Ectodermal cell (in vitro differentiated cells): ENCODE data around the gene DNM1.

ENCODE experiments used
- H3K27ac ChIP-seq: 2 replicates; pipeline ENCODE4 v1.7.0; 2013; ENCODE audit warnings: mild to moderate bottlenecking, low read depth, low read length; ENCODE audit not compliant: insufficient read depth, poor library complexity, severe bottlenecking
- H3K27me3 ChIP-seq: 2 replicates; pipeline ENCODE4 v1.7.0; 2013; ENCODE audit warnings: mild to moderate bottlenecking, low read length; ENCODE audit not compliant: insufficient read depth, control insufficient read depth, poor library complexity, severe bottlenecking
- H3K36me3 ChIP-seq: one replicate; pipeline ENCODE4 v1.7.0; 2013; ENCODE audit warnings: low read length; ENCODE audit not compliant: control insufficient read depth, insufficient read depth
- H3K4me1 ChIP-seq: one replicate; pipeline ENCODE4 v1.7.0; 2013; ENCODE audit warnings: low read length; ENCODE audit not compliant: control insufficient read depth, insufficient read depth
- H3K4me3 ChIP-seq: 2 replicates; pipeline ENCODE4 v1.7.0; 2013; ENCODE audit warnings: low read depth, low read length, control low read depth; ENCODE audit not compliant: insufficient read depth
- H3K9me3 ChIP-seq: 2 replicates; pipeline ENCODE4 v1.7.0; 2013; ENCODE audit warnings: mild to moderate bottlenecking, low read length, moderate library complexity; ENCODE audit not compliant: control insufficient read depth
- WGBS, 2 experiments: methylation state at CpG; one replicate each; pipeline ENCODE4 v1.1.7; 2013; ENCODE audit warnings: missing lambda C conversion rate in 2 of 2; 5-methylcytosine and 5-hydroxymethylcytosine counted together

DNM1 gene

GRCh38 chr9:128294142-128294541 lies 91.0 kb downstream of the DNM1 start:
- Histone ChIP-seq H3K4me3 (no peak overlapping the region), H3K4me1 (no peaks in the 10 kb centered on the region), H3K27me3 (no peaks in the 10 kb centered on the region), H3K27ac (no peak overlapping the region), H3K9me3 (no peaks in the 10 kb centered on the region), H3K36me3 (peaks cover under 1% of the 10 kb centered on the region)
- WGBS, 2 experiments, result 88 to 96% methylated on average over 4 of the region's 4 CpGs

- WGBS, 2 experiments, result 92 to 95% methylated on average over 16 of the region's 16 CpGs
- Histone ChIP-seq H3K4me3 (no peak overlapping the region), H3K36me3 (no peaks in the 10 kb centered on the region), H3K27me3 (no peaks in the 10 kb centered on the region), H3K4me1 (no peaks in the 10 kb centered on the region), H3K9me3 (no peaks in the 10 kb centered on the region), H3K27ac (no peak overlapping the region)
Measured at GRCh38 chr9:128296340-128297220, 93.4 kb downstream of the DNM1 start.

- H3K27ac ChIP-seq, result no peak overlapping the region
- H3K4me3 ChIP-seq, result no peak overlapping the region
- no peaks in the 10 kb centered on the region for H3K4me1 ChIP-seq
- no peaks in the 10 kb centered on the region for H3K27me3 ChIP-seq
- H3K9me3 ChIP-seq, result no peaks in the 10 kb centered on the region
- 93% methylated on average over 2 of the region's 2 CpGs for WGBS, 2 experiments
- H3K36me3 ChIP-seq, result no peaks in the 10 kb centered on the region
Measured at GRCh38 chr9:128297221-128297773, 94.1 kb downstream of the DNM1 start.

- no peaks in the 10 kb centered on the region for H3K27me3 ChIP-seq
- 91 to 92% methylated on average over 20 of the region's 20 CpGs for WGBS, 2 experiments
- H3K9me3 ChIP-seq, result no peaks in the 10 kb centered on the region
- H3K36me3 ChIP-seq, result no peaks in the 10 kb centered on the region
- H3K4me1 ChIP-seq, result no peaks in the 10 kb centered on the region
- H3K27ac ChIP-seq, result no peak overlapping the region
- H3K4me3 ChIP-seq, result no peak overlapping the region
Measured at GRCh38 chr9:128298535-128299482, 95.6 kb downstream of the DNM1 start.

DNA sequence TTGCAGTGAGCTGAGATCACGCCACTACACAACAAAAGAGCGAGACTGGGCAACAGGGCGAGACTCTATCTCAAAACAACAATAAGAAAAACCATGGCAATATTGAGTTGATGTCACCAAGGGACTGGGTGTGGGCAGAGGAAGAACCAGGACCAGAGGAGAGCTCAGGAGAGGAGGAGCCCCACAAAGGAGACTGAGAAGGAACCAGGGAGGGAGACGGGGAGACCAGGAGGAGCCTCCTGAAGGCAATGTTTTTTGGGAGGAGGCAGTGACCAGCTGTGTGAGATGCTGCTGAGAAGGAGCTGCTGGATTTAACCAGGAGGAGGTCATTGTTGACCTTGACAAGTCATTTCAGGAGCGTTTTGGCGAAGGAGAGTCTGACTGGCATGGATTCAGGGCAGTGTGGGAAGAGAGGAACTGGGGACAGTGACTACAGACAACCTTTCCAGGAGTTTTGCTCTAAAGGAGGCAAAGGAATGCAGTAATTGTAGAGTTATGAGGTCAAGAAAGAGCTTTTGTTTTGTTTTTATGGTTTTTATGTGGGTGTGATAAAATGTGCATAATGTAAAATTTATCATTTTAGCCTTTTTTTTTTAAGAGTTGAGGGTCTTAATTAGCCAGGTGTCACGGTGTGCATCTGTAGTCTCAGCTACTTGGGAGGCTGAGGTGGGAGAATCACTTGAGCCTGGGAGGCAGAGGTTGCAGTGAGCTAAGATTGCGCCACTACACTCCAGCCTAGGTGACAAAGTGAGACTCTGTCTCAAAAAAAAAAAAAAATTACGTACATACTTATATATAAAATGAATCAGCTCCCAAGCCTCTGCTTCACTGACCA lies 101.2 kb downstream of the DNM1 start:
- no peak overlapping the region for H3K27ac ChIP-seq
- no peaks in the 10 kb centered on the region for H3K27me3 ChIP-seq
- peaks cover 11% of the 10 kb centered on the region for H3K36me3 ChIP-seq
- H3K4me3 ChIP-seq, result no peak overlapping the region
- WGBS, 2 experiments, result 85 to 88% methylated on average over 9 of the region's 9 CpGs
- no peaks in the 10 kb centered on the region for H3K9me3 ChIP-seq
- no peaks in the 10 kb centered on the region for H3K4me1 ChIP-seq
